GM12801 (cell line): ENCODE data around the gene RAB43.

Source experiments
- CTCF ChIP-seq: IDR thresholded peaks from one replicate; pipeline ENCODE4 v1.5.1; 2011; ENCODE audit warnings: control low read depth; ENCODE audit not compliant: insufficient read length; ENCODE audit errors: extremely low read depth

RAB43 gene

GRCh38 chr3:129105862-129106261, 15.7 kb downstream of the RAB43 start:
- TF ChIP-seq CTCF: no peak

GRCh38 chr3:129104498-129105079, 17.0 kb downstream of the RAB43 start:
- no peak for TF ChIP-seq CTCF

- TF ChIP-seq CTCF: no peak
Observed at GRCh38 chr3:129104051-129104450, 17.6 kb downstream of the RAB43 start.

GRCh38 chr3:129103296-129103695, 18.3 kb downstream of the RAB43 start:
- TF ChIP-seq CTCF: no peak

- no peak for TF ChIP-seq CTCF
Observed at GRCh38 chr3:129101370-129102138, 20.1 kb downstream of the RAB43 start.

DNA sequence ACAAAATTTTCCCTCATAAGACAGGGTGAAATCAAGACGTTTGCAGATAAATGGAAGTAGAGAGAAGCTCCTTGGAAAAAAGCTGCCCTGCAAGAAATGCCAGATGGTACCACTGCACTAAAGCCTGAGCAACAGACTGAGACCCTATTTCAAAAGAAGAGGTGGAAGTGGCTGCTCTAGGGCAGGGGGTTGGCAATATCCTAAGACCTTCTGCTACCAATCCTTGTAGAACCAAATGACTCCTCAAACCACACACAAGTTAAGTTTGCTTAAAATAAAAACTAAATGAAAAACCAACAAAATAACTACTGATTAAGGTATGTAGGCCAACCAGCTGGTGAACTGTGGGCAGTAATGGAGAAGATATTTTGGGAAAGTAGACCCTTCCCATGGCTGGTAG, 21.3 kb downstream of the RAB43 start:
- no peak for TF ChIP-seq CTCF

GRCh38 chr3:129095285-129095684, 26.3 kb downstream of the RAB43 start:
- no peak for TF ChIP-seq CTCF
